ENCODE results near the gene TMEM63A. TPM values are rescaled to one million over a fixed set of nuclear protein-coding genes. Genes with fewer than 3 reads are reported as not detected.
A peak's percentile ranks its signal among the peaks of the same experiment; 100 is the strongest.

The TMEM63A gene
- total RNA-seq, 1 donor from 2014 or later = 12.4 TPM

- no peak for DNase-seq
These were observed 1.6 kb upstream of the TMEM63A start for GRCh38 chr1:225883616-225884265.

- peak; percentile 65 for DNase-seq
These were observed 775 bp upstream of the TMEM63A start for GRCh38 chr1:225882694-225883615.

- peak; percentile 79 for DNase-seq
These were observed 860 bp downstream of the TMEM63A start for GRCh38 chr1:225881081-225881958.

GRCh38 chr1:225880636-225881035 is 1.5 kb downstream of the TMEM63A start:
- no peak for DNase-seq

GRCh38 chr1:225880222-225880588 is 2.0 kb downstream of the TMEM63A start:
- no peak for DNase-seq

- no peak for DNase-seq
These were observed 2.5 kb downstream of the TMEM63A start for GRCh38 chr1:225879521-225880221.

GRCh38 chr1:225878282-225878681 is 3.9 kb downstream of the TMEM63A start:
- peak; percentile 17 for DNase-seq

- DNase-seq = peak; percentile 73
These were observed 4.6 kb downstream of the TMEM63A start for GRCh38 chr1:225877580-225877979.

- DNase-seq = no peak
These were observed 5.2 kb downstream of the TMEM63A start for GRCh38 chr1:225876900-225877510.

GRCh38 chr1:225875044-225875815 is 7.0 kb downstream of the TMEM63A start:
- DNase-seq = no peak

GRCh38 chr1:225874431-225874830 is 7.7 kb downstream of the TMEM63A start:
- DNase-seq = no peak

GRCh38 chr1:225873281-225873850 is 8.8 kb downstream of the TMEM63A start:
- DNase-seq = no peak

- no peak for DNase-seq
These were observed 10.1 kb downstream of the TMEM63A start for GRCh38 chr1:225872075-225872430.

GRCh38 chr1:225871359-225872074 is 10.7 kb downstream of the TMEM63A start:
- no peak for DNase-seq

- no peak for DNase-seq
These were observed 11.3 kb downstream of the TMEM63A start for GRCh38 chr1:225870911-225871310.

GRCh38 chr1:225868631-225869330 is 13.4 kb downstream of the TMEM63A start:
- no peak for DNase-seq

- DNase-seq = no peak
These were observed 15.2 kb downstream of the TMEM63A start for GRCh38 chr1:225866981-225867380.

- peak; percentile 81 for DNase-seq
These were observed 15.9 kb downstream of the TMEM63A start for GRCh38 chr1:225866061-225866837.

- no peak for DNase-seq
These were observed 16.7 kb downstream of the TMEM63A start for GRCh38 chr1:225865514-225865913.

All from dermis blood vessel endothelial cell (primary cell).